HepG2 (cell line): ENCODE measurements around the gene STKLD1. TPM values are rescaled to one million over a fixed set of nuclear protein-coding genes. Genes with fewer than 3 reads are reported as not detected.

Experiments used
- CAMTA2 ChIP-seq: sonication (generic); formaldehyde crosslinking; IDR thresholded peaks from 2 replicates; pipeline ENCODE4 v1.4.0; 2020; ENCODE audit warnings: mild to moderate bottlenecking, missing genetic modification reagents, borderline replicate concordance
- IKZF1 ChIP-seq: fragments of 450-650 bp; IDR thresholded peaks from 2 replicates; pipeline ENCODE4 v1.7.1; 2016
- MED1 ChIP-seq: sonication (generic); formaldehyde crosslinking; IDR thresholded peaks from 2 replicates; pipeline ENCODE4 v1.4.0; 2020; ENCODE audit warnings: missing genetic modification reagents
- MYNN ChIP-seq: sonication (generic); formaldehyde crosslinking; IDR thresholded peaks from 2 replicates; pipeline ENCODE4 v1.4.0; 2020; ENCODE audit warnings: mild to moderate bottlenecking, low read depth, missing genetic modification reagents
- NFIB ChIP-seq: sonication (generic); formaldehyde crosslinking; IDR thresholded peaks from 2 replicates; pipeline ENCODE4 v1.9.0; 2021; ENCODE audit warnings: missing genetic modification reagents, mild to moderate bottlenecking, borderline replicate concordance
- RAD51 ChIP-seq: fragments of 450-650 bp; IDR thresholded peaks from 2 replicates; pipeline ENCODE4 v1.6.1; 2016; ENCODE audit warnings: borderline replicate concordance
- SMARCE1 ChIP-seq: fragments of 450-650 bp; IDR thresholded peaks from 2 replicates; pipeline ENCODE4 v1.6.1; 2017; ENCODE audit warnings: borderline replicate concordance
- SRY ChIP-seq: sonication (generic); formaldehyde crosslinking; IDR thresholded peaks from 2 replicates; pipeline ENCODE4 v1.8.0; 2022; ENCODE audit warnings: mild to moderate bottlenecking, missing genetic modification reagents
- STAG1 ChIP-seq: sonication (generic); formaldehyde crosslinking; IDR thresholded peaks from 2 replicates; pipeline ENCODE4 v1.4.0; 2020; ENCODE audit warnings: missing genetic modification reagents
- TAF15 ChIP-seq: fragments of 200-400 bp; formaldehyde crosslinking; IDR thresholded peaks from one replicate; pipeline ENCODE4 v1.6.1; 2018; ENCODE audit warnings: mild to moderate bottlenecking, low read depth, low read length; ENCODE audit not compliant: poor library complexity, severe bottlenecking
- TSC22D2 ChIP-seq: sonication (generic); formaldehyde crosslinking; IDR thresholded peaks from 2 replicates; pipeline ENCODE4 v1.5.1; 2020; ENCODE audit warnings: missing genetic modification reagents, mild to moderate bottlenecking, borderline replicate concordance
- WIZ ChIP-seq: sonication (generic); formaldehyde crosslinking; IDR thresholded peaks from 2 replicates; pipeline ENCODE4 v1.5.1; 2020; ENCODE audit warnings: mild to moderate bottlenecking, missing genetic modification reagents
- ZFP62 ChIP-seq: sonication (generic); formaldehyde crosslinking; IDR thresholded peaks from 2 replicates; pipeline ENCODE4 v1.4.0; 2020; ENCODE audit warnings: missing genetic modification reagents
- ZNF207 ChIP-seq: fragments of 450-650 bp; IDR thresholded peaks from 2 replicates; pipeline ENCODE4 v1.6.1; 2016; ENCODE audit warnings: antibody characterized with exemption, borderline replicate concordance
- ZNF724P ChIP-seq: sonication (generic); formaldehyde crosslinking; IDR thresholded peaks from 2 replicates; pipeline ENCODE4 v1.8.0; 2022; ENCODE audit warnings: missing genetic modification reagents, borderline replicate concordance
- polyA plus RNA-seq, 8 experiments: library from polyadenylated mRNA; depleted of rRNA in 3 of 8; stranded (reverse) in 7 of 8; unstranded in 1 of 8; fragments of >200 nt; fragmentation: Illumina TruSeq in 4 of 8; extraction: Trizol in 4 of 8; gene quantifications; 2 replicates each; pipeline versions ENCODE4 v1.2.1 to v1.2.3, GENCODE V29; 2011 to 2016; ENCODE audit warnings: low read depth in 4 of 8, missing spikeins in 1 of 8, mixed read lengths in 1 of 8; ENCODE audit not compliant: insufficient read depth in 1 of 8
- total RNA-seq, 5 experiments: library from RNA; depleted of rRNA; stranded (reverse); fragments of >200 nt; fragmentation: Illumina TruSeq; extraction: Trizol; gene quantifications; 2 replicates each; pipeline ENCODE4 v1.2.3, GENCODE V29; 2016; ENCODE audit warnings: low read depth in 1 of 5
- TF ChIP-seq, protein P1 (sequence below): sonication (generic); formaldehyde crosslinking; IDR thresholded peaks from 2 replicates; pipeline ENCODE4 v1.9.0; 2021; ENCODE audit warnings: missing genetic modification reagents, borderline replicate concordance
- TF ChIP-seq, protein P2 (sequence below): sonication (generic); formaldehyde crosslinking; IDR thresholded peaks from 2 replicates; pipeline ENCODE4 v1.9.0; 2022; ENCODE audit warnings: missing genetic modification reagents, mild to moderate bottlenecking, borderline replicate concordance
- TF ChIP-seq, protein P3 (sequence below), 2 experiments: sonication (generic) in 1 of 2; formaldehyde crosslinking in 1 of 2; IDR thresholded peaks; 2 replicates each; pipeline versions ENCODE4 v1.5.1 to v1.6.1; 2011 to 2020; ENCODE audit warnings: borderline replicate concordance in 1 of 2, low read depth in 1 of 2, low read length in 1 of 2, mild to moderate bottlenecking in 1 of 2, missing genetic modification reagents in 1 of 2, moderate library complexity in 1 of 2
- TF ChIP-seq, protein P4 (sequence below): sonication (generic); formaldehyde crosslinking; IDR thresholded peaks from 2 replicates; pipeline ENCODE4 v1.4.0; 2020; ENCODE audit warnings: missing genetic modification reagents
- TF ChIP-seq, protein P5 (sequence below): sonication (generic); formaldehyde crosslinking; IDR thresholded peaks from 2 replicates; pipeline ENCODE4 v1.9.0; 2022; ENCODE audit warnings: low read depth, missing genetic modification reagents

STKLD1 gene
- total and polyA plus RNA-seq, 2 of the 13 experiments (the other 11 are each of a cell fraction or from before 2014, with no cell fraction given): 1.5 to 2.2 TPM

DNA sequence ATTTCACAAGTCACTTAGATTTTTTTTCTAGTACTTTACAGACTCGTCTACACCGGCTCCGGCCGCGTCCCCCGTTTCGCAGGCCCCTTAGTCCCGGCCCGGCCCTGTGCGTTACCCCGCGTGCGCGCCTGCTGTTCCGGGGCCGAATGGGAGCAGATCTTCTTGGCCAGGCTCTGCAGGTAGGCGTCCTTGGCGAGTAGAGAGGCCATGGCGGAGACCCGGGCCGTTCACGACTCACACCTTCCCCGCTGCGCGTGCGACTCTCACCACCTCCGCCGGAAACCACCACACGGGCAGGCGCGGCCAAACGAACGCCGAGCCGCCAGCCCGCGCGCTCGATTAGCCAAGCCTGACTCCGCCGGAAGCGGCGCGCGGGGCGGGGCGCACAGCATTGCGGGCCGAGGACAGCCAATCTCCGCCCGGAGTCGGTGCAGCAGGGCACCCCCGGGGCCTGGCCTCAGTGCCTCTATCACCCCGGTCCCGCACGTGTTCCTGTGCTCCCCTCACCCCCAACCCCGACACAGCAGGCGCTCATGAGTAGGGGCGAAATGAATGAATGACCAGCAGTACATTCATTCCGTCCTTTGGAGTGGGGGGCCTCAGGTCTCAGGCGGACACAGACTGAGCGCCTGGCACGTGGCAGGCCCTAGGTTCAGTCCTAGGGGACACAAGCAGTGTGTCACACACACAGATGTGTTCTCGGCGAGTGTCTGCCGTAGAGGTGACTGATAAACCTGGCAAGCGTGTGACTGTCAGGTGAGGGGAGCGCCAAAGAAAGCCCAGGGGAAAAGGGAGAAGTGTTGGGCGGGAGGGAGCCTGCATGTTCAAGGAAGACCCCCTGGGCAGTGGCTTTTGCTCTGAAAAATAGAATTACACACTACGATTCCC lies 40.0 kb upstream of the STKLD1 start, which contains the start of gene SURF6 (continued):
- TF ChIP-seq, protein P1, sequence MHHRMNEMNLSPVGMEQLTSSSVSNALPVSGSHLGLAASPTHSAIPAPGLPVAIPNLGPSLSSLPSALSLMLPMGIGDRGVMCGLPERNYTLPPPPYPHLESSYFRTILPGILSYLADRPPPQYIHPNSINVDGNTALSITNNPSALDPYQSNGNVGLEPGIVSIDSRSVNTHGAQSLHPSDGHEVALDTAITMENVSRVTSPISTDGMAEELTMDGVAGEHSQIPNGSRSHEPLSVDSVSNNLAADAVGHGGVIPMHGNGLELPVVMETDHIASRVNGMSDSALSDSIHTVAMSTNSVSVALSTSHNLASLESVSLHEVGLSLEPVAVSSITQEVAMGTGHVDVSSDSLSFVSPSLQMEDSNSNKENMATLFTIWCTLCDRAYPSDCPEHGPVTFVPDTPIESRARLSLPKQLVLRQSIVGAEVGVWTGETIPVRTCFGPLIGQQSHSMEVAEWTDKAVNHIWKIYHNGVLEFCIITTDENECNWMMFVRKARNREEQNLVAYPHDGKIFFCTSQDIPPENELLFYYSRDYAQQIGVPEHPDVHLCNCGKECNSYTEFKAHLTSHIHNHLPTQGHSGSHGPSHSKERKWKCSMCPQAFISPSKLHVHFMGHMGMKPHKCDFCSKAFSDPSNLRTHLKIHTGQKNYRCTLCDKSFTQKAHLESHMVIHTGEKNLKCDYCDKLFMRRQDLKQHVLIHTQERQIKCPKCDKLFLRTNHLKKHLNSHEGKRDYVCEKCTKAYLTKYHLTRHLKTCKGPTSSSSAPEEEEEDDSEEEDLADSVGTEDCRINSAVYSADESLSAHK (CRISPR knock-in tag): no peak
- TF ChIP-seq, protein P2, sequence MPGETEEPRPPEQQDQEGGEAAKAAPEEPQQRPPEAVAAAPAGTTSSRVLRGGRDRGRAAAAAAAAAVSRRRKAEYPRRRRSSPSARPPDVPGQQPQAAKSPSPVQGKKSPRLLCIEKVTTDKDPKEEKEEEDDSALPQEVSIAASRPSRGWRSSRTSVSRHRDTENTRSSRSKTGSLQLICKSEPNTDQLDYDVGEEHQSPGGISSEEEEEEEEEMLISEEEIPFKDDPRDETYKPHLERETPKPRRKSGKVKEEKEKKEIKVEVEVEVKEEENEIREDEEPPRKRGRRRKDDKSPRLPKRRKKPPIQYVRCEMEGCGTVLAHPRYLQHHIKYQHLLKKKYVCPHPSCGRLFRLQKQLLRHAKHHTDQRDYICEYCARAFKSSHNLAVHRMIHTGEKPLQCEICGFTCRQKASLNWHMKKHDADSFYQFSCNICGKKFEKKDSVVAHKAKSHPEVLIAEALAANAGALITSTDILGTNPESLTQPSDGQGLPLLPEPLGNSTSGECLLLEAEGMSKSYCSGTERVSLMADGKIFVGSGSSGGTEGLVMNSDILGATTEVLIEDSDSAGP (CRISPR knock-in tag): peak; percentile 99
- TF ChIP-seq WIZ (peak; percentile 95), SMARCE1 (no peak), RAD51 (no peak), MED1 (CRISPR knock-in tag) (peak; percentile 88), STAG1 (CRISPR knock-in tag) (no peak), CAMTA2 (peak; percentile 73; the same call in 1 of the 2 replicates), ZNF207 (no peak), ZFP62 (no peak), MYNN (peak; percentile 73; the same call in 1 of the 2 replicates), NFIB (CRISPR knock-in tag) (0 out of 2 replicates have a peak, but pooled peaks have one; percentile 53), SRY (CRISPR knock-in tag) (peak; percentile 28), IKZF1 (no peak), TSC22D2 (CRISPR knock-in tag) (peak; percentile 86; the same call in 1 of the 2 replicates), TAF15 (peak; percentile 69), ZNF724P (CRISPR knock-in tag) (peak; percentile 72; the same call in 1 of the 2 replicates)
- TF ChIP-seq, protein P3, sequence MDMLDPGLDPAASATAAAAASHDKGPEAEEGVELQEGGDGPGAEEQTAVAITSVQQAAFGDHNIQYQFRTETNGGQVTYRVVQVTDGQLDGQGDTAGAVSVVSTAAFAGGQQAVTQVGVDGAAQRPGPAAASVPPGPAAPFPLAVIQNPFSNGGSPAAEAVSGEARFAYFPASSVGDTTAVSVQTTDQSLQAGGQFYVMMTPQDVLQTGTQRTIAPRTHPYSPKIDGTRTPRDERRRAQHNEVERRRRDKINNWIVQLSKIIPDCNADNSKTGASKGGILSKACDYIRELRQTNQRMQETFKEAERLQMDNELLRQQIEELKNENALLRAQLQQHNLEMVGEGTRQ (IDR thresholded peaks at IDR 0.05; ENCODE audit: low read depth, low read length): no peak
- TF ChIP-seq, protein P3 (CRISPR knock-in tag; IDR thresholded peaks at IDR 0.05; ENCODE audit: borderline replicate concordance): peak; percentile 40; the same call in 1 of the 2 replicates
- TF ChIP-seq, protein P4, sequence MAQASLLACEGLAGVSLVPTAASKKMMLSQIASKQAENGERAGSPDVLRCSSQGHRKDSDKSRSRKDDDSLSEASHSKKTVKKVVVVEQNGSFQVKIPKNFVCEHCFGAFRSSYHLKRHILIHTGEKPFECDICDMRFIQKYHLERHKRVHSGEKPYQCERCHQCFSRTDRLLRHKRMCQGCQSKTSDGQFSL (CRISPR knock-in tag): peak; percentile 40; the same call in 1 of the 2 replicates
- TF ChIP-seq, protein P5, sequence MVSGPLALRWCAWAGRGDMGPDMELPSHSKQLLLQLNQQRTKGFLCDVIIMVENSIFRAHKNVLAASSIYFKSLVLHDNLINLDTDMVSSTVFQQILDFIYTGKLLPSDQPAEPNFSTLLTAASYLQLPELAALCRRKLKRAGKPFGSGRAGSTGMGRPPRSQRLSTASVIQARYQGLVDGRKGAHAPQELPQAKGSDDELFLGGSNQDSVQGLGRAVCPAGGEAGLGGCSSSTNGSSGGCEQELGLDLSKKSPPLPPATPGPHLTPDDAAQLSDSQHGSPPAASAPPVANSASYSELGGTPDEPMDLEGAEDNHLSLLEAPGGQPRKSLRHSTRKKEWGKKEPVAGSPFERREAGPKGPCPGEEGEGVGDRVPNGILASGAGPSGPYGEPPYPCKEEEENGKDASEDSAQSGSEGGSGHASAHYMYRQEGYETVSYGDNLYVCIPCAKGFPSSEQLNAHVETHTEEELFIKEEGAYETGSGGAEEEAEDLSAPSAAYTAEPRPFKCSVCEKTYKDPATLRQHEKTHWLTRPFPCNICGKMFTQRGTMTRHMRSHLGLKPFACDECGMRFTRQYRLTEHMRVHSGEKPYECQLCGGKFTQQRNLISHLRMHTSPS: peak; percentile 82; the same call in 1 of the 2 replicates
